ENCODE measurements around the gene DNA2.
"Not testable (repeated sequence)": the region's sequence is repeated elsewhere in the genome, so short reads cannot be mapped to it uniquely, and the experiment has no call there.

DNA2 gene, protein sequence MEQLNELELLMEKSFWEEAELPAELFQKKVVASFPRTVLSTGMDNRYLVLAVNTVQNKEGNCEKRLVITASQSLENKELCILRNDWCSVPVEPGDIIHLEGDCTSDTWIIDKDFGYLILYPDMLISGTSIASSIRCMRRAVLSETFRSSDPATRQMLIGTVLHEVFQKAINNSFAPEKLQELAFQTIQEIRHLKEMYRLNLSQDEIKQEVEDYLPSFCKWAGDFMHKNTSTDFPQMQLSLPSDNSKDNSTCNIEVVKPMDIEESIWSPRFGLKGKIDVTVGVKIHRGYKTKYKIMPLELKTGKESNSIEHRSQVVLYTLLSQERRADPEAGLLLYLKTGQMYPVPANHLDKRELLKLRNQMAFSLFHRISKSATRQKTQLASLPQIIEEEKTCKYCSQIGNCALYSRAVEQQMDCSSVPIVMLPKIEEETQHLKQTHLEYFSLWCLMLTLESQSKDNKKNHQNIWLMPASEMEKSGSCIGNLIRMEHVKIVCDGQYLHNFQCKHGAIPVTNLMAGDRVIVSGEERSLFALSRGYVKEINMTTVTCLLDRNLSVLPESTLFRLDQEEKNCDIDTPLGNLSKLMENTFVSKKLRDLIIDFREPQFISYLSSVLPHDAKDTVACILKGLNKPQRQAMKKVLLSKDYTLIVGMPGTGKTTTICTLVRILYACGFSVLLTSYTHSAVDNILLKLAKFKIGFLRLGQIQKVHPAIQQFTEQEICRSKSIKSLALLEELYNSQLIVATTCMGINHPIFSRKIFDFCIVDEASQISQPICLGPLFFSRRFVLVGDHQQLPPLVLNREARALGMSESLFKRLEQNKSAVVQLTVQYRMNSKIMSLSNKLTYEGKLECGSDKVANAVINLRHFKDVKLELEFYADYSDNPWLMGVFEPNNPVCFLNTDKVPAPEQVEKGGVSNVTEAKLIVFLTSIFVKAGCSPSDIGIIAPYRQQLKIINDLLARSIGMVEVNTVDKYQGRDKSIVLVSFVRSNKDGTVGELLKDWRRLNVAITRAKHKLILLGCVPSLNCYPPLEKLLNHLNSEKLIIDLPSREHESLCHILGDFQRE

DNA sequence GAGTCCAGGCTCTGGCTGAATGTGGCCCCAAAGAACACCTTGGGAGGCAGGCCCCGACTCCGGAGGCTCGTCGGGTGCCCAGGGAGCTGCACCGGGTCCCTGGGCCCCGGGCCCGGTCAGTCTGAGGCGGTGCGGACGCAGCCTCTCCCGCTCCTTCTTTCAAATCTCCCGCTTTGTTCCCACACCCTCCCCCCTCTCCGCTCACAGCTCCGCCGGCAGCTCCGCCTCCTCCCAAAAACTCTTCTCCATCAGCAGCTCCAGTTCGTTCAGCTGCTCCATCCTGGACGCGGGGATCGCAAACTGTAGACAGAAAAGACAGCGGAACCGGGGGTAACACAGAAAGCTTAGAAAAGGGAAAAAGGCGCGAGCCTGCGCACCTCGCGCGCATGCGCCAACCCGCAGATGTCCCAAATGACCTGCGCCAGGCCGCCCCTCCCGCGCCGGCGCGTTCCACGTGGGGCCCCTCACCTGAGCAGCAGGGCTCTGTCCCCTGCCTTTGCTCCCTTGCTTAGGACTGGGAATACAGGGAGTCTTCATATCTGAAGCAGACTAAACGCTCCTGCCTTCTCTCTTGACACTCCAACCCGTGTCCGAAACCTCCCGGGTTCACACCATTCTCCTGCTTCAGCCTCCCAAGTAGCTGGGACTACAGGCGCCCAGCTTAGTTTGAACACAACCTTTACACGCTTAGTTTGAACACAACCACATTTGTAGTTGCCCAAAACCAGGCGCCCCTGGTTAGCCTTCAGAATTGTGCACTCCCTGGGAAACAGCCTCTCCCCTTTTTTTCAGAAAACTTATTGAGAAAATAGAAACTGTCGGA lies at the start of gene DNA2:
DNA2 (minus strand) TSS at position 388 of the 823 bp plus-strand sequence; CDS start at position 279, 109 bp downstream.
- Mint-ChIP-seq H3K4me3 (peak within 1 kb of the TSS; percentile 93), H3K27ac (ENCODE audit: low read depth) (peak within 1 kb of the TSS; percentile 68), H3K9me3 (no peaks in the 10 kb centered on the region), H3K27me3 (no peaks in the 10 kb centered on the region), H3K36me3 (ENCODE audit: insufficient read depth) (peaks cover 4% of the 10 kb centered on the region), H3K4me1 (peaks cover 20% of the 10 kb centered on the region)
- DNase-seq (ENCODE audit: low spot score in 2 of 2): peak; percentile 40 to 53
- ATAC-seq (replicated peaks; ENCODE audit: extremely low read depth, poor library complexity, severe bottlenecking): peak; percentile 70

DNA sequence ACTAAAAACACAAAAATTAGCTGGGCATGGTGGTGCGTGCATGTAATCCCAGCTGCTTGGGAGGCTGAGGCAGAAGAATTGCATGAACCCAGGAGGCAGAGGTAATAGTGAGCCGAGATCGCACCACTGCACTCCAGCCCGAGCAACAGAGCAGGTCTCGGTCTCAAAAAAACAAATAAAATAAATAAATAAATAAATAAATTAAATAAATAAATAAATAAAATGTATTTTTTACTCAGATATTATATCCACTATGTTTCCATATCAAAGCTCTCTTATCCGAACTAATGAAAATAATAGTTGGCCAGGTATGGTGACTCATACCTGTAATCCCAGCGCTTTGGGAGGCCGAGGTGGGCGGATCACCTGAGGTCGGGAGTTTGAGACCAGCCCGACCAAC lies 46.8 kb upstream of the DNA2 start:
- H3K9me3 Mint-ChIP-seq; H3K27ac Mint-ChIP-seq (ENCODE audit: low read depth); H3K4me1 Mint-ChIP-seq; ATAC-seq (replicated peaks; ENCODE audit: extremely low read depth, poor library complexity, severe bottlenecking); DNase-seq (ENCODE audit: low spot score in 2 of 2); H3K4me3 Mint-ChIP-seq; H3K27me3 Mint-ChIP-seq: not testable (repeated sequence)
- peaks cover 32% of the 10 kb centered on the region for H3K36me3 Mint-ChIP-seq (ENCODE audit: insufficient read depth)

DNA sequence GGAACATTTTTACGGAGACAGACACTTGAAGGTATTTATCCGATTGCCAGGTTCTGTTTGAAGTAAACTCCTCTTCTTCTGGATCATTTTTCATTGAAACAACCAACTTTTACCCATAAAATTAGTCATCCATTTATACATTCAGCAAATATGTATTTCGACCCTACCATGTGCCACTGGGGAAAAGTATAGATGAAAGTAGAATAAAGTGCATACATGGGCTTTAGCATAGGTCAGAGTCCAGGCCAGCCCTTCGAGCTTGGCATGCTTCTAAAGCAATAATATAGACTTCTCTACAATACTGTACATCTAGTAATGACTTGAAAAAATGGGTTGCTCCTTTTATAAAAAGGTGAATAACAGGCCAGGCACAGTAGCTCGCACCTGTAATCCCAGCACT lies 45.4 kb upstream of the DNA2 start:
- no peak for ATAC-seq (replicated peaks; ENCODE audit: extremely low read depth, poor library complexity, severe bottlenecking)
- H3K27me3 Mint-ChIP-seq: no peaks in the 10 kb centered on the region
- H3K27ac Mint-ChIP-seq (ENCODE audit: low read depth): no peak overlapping the region
- no peaks in the 10 kb centered on the region for H3K4me1 Mint-ChIP-seq
- H3K4me3 Mint-ChIP-seq: no peak overlapping the region
- H3K9me3 Mint-ChIP-seq: no peaks in the 10 kb centered on the region
- peaks cover 29% of the 10 kb centered on the region for H3K36me3 Mint-ChIP-seq (ENCODE audit: insufficient read depth)
- no peak for DNase-seq (ENCODE audit: low spot score in 2 of 2)

DNA sequence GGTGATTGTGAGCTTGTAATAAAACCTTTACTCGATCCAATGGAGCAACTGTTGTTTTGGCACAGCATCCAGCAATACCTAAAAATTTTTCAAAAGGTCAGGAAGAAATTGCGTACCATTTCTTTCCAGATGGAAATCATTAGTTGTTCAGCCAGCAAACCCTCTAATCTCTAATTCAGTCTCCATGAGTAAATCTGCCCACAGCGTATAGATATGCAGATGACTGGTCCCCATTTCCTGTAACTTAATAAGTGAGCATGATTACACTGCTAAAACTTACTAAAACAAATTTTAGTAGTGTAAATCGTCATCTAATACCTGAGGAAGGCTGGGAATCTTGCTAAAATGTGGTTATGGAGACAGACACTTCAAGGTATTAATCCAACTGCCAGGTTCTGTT lies 45.0 kb upstream of the DNA2 start:
- Mint-ChIP-seq H3K4me3 (no peak overlapping the region), H3K4me1 (no peaks in the 10 kb centered on the region), H3K27ac (ENCODE audit: low read depth) (no peak overlapping the region), H3K27me3 (no peaks in the 10 kb centered on the region), H3K36me3 (ENCODE audit: insufficient read depth) (peaks cover 31% of the 10 kb centered on the region), H3K9me3 (no peaks in the 10 kb centered on the region)
- ATAC-seq (replicated peaks; ENCODE audit: extremely low read depth, poor library complexity, severe bottlenecking) (no peak), DNase-seq (ENCODE audit: low spot score in 2 of 2) (no peak)

DNA sequence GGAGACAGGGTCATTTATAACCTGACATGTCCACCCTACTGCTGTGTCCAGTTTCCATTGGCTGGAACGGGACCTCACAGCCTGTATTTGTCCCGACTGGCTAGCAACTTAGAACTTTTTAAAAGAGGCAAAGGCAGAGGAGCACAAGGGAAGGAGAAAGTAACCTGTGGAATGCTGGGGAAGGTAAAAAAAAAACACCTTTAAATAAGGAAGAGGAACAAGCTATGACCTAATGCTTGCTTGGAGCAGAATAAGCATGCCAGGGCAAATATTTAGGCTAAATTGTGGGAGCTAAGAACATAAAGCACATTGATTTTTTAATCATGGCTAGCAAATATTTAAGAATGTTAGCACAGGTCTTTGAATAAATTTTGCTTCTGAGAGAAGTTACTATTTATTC lies 44.4 kb upstream of the DNA2 start:
- not testable (repeated sequence) for ATAC-seq (replicated peaks; ENCODE audit: extremely low read depth, poor library complexity, severe bottlenecking); H3K27ac Mint-ChIP-seq (ENCODE audit: low read depth); H3K4me3 Mint-ChIP-seq; H3K9me3 Mint-ChIP-seq; H3K27me3 Mint-ChIP-seq; DNase-seq (ENCODE audit: low spot score in 2 of 2); H3K4me1 Mint-ChIP-seq
- H3K36me3 Mint-ChIP-seq (ENCODE audit: insufficient read depth): peaks cover 31% of the 10 kb centered on the region

DNA sequence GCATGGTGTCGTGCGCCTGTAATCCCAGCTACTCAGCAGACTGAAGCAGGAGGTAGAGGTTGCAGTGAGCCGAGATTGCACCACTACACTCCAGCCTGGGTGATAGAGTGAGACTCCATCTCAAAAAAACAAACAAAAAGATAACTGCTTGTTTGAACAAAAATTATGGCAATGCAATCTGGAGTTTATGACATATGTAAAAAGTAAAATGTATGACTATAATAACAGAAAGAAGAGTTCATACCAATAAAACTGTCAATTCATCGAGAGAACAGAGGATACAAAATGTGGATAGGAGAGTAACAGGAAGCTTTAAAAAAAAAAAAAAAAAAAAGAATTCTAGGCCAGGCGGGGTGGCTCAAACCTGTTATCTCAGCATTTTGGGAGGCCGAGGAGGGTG lies 36.3 kb upstream of the DNA2 start:
- Mint-ChIP-seq H3K4me1 (no peaks in the 10 kb centered on the region), H3K27me3 (no peaks in the 10 kb centered on the region)

DNA sequence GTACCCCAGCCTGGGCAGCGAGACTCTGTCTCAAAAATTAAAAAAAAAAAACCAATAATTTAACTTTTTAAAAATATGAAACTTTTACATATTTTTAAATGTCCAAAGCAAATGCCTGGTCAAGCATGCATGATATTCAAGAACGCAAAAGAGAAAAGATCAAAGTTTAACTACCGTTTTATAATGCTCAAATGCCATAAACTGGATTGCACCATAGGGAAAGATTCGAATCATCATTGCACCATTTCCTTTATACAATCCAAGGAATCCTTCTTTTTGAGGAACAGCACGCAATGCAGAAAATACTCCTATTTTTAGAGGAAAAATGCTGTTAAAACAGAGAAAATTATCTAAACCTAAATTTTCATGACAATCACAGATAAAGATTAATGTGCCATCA lies 34.6 kb upstream of the DNA2 start:
- peaks cover 1% of the 10 kb centered on the region for H3K4me1 Mint-ChIP-seq
- H3K9me3 Mint-ChIP-seq: no peaks in the 10 kb centered on the region
- DNase-seq (ENCODE audit: low spot score in 2 of 2) (no peak), ATAC-seq (replicated peaks; ENCODE audit: extremely low read depth, poor library complexity, severe bottlenecking) (no peak)
- no peak overlapping the region for H3K27ac Mint-ChIP-seq (ENCODE audit: low read depth)
- no peak overlapping the region for H3K4me3 Mint-ChIP-seq
- H3K36me3 Mint-ChIP-seq (ENCODE audit: insufficient read depth): peaks cover 26% of the 10 kb centered on the region
- H3K27me3 Mint-ChIP-seq: no peaks in the 10 kb centered on the region

More for the DNA sequence above, 36.3 kb upstream of the DNA2 start:
- Mint-ChIP-seq H3K27ac (ENCODE audit: low read depth) (no peak overlapping the region), H3K9me3 (no peaks in the 10 kb centered on the region), H3K4me3 (no peak overlapping the region), H3K36me3 (ENCODE audit: insufficient read depth) (peaks cover 22% of the 10 kb centered on the region)
- DNase-seq (ENCODE audit: low spot score in 2 of 2): no peak
- no peak for ATAC-seq (replicated peaks; ENCODE audit: extremely low read depth, poor library complexity, severe bottlenecking)

DNA sequence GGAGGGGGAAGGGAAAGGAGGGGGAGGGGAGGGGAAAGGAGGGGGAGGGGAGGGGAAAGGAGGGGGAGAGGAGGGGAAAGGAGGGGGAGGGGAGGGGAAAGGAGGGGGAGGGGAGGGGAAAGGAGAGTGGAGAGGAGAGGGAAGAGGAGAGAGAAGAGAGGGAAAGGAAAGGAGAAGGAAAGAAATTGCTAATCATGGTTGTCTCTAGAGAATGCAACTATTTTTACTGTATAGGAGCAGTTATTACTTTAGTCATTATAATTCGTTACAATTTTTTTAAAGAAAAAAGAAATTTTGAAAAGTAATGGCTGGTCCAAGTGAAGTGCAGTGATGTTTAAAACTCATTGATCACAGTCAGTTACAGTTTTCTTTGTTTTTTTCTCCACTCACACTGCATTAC lies 31.1 kb upstream of the DNA2 start:
- Mint-ChIP-seq H3K27ac (ENCODE audit: low read depth) (no peak overlapping the region), H3K9me3 (no peaks in the 10 kb centered on the region)

DNA sequence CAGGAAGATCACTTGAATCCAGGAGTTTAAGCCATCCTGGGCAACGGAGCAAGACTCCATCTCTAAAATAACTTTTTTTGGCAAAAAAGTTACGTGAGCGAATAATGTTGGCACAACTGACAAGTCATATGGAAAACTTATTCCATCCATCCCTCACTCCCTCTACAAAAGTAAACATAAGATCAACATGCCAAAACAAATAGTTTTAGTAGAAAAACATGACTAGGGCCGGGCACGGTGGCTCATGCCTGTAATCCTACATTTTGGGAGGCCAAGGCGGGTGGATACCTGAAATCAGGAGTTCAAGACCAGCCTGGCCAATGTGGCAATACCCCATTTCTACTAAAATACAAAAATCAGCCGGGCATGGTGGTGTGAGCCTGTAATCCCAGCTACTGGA lies 29.9 kb upstream of the DNA2 start:
- ATAC-seq (replicated peaks; ENCODE audit: extremely low read depth, poor library complexity, severe bottlenecking) (no peak), DNase-seq (ENCODE audit: low spot score in 2 of 2) (no peak)
- H3K27me3 Mint-ChIP-seq: no peaks in the 10 kb centered on the region
- peaks cover 6% of the 10 kb centered on the region for H3K4me1 Mint-ChIP-seq
- no peak overlapping the region for H3K4me3 Mint-ChIP-seq
- H3K36me3 Mint-ChIP-seq (ENCODE audit: insufficient read depth): peaks cover 44% of the 10 kb centered on the region
- H3K9me3 Mint-ChIP-seq: no peaks in the 10 kb centered on the region
- H3K27ac Mint-ChIP-seq (ENCODE audit: low read depth): peak overlapping the region; percentile 20

More for the DNA sequence above, 31.1 kb upstream of the DNA2 start:
- ATAC-seq (replicated peaks; ENCODE audit: extremely low read depth, poor library complexity, severe bottlenecking): no peak
- peaks cover 5% of the 10 kb centered on the region for H3K4me1 Mint-ChIP-seq
- H3K36me3 Mint-ChIP-seq (ENCODE audit: insufficient read depth): peaks cover 44% of the 10 kb centered on the region
- H3K4me3 Mint-ChIP-seq: no peak overlapping the region
- H3K27me3 Mint-ChIP-seq: no peaks in the 10 kb centered on the region
- DNase-seq (ENCODE audit: low spot score in 2 of 2): no peak

DNA sequence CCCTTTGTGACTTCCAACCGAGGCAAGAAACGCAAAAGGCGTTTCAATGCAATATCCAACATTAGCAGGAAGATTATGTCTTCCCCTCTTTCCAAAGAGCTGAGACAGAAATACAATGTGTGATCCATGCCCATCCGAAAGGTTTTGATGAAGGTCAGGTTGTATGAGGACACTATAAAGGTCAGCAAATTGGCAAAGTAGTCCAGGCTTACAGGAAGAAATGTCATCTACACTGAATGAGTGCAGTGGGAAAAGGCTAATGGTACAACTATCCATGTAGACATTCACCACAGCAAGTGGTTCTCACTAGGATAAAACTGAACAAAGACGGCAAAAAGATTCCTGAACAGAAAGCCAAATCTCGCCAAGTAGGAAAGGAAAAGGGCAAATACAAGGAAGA lies 27.8 kb upstream of the DNA2 start:
- no peak for ATAC-seq (replicated peaks; ENCODE audit: extremely low read depth, poor library complexity, severe bottlenecking)
- no peak overlapping the region for H3K27ac Mint-ChIP-seq (ENCODE audit: low read depth)
- H3K4me3 Mint-ChIP-seq: no peak overlapping the region

DNA sequence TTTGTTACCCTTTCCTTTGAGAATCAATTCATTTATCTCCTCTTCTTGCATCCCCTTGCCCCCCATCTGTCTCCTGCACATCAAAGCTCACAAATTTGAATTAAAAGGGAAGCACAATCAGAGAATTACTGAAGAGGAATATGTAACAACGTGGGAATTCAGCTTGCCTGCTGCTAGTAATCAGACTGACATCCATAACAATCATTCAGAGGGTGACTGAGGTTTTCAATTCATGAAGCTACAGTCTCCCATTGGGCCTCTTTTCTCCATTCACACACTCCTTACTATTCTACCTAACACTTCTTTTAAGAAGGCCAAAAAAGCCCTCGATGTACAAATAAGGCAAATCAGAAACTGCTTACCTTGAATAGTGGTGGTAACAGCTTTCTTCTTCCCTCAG lies 24.3 kb upstream of the DNA2 start:
- peaks cover 41% of the 10 kb centered on the region for H3K36me3 Mint-ChIP-seq (ENCODE audit: insufficient read depth)
- no peaks in the 10 kb centered on the region for H3K27me3 Mint-ChIP-seq
- DNase-seq (ENCODE audit: low spot score in 2 of 2) (no peak), ATAC-seq (replicated peaks; ENCODE audit: extremely low read depth, poor library complexity, severe bottlenecking) (no peak)
- H3K9me3 Mint-ChIP-seq: no peaks in the 10 kb centered on the region
- H3K4me3 Mint-ChIP-seq: no peak overlapping the region
- H3K27ac Mint-ChIP-seq (ENCODE audit: low read depth): no peak overlapping the region
- peaks cover 9% of the 10 kb centered on the region for H3K4me1 Mint-ChIP-seq

More for the DNA sequence above, 27.8 kb upstream of the DNA2 start:
- Mint-ChIP-seq H3K4me1 (peaks cover 13% of the 10 kb centered on the region), H3K27me3 (no peaks in the 10 kb centered on the region), H3K9me3 (no peaks in the 10 kb centered on the region), H3K36me3 (ENCODE audit: insufficient read depth) (peaks cover 38% of the 10 kb centered on the region)
- no peak for DNase-seq (ENCODE audit: low spot score in 2 of 2)

DNA sequence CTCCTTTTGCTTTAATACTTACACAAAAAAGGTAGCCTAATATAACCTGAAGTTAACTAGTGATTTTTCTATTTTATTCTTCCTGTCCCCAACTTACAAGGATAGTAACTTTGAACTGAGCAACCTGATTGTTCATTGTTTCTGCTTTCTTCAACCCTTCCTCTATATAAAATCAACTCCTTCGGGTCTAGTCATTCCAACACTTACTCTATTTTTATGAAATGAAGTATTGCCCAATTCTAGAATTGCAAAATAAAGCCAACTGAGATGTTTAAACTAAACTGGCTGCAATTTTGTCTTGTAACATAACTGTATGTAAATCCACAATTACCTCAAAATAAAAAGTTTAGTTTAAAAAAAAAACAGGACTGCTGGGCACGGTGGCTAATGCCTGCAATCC lies 20.3 kb upstream of the DNA2 start:
- no peaks in the 10 kb centered on the region for H3K27me3 Mint-ChIP-seq
- no peaks in the 10 kb centered on the region for H3K9me3 Mint-ChIP-seq
- peaks cover 8% of the 10 kb centered on the region for H3K4me1 Mint-ChIP-seq
- no peak overlapping the region for H3K27ac Mint-ChIP-seq (ENCODE audit: low read depth)
- no peak overlapping the region for H3K4me3 Mint-ChIP-seq
- peaks cover 46% of the 10 kb centered on the region for H3K36me3 Mint-ChIP-seq (ENCODE audit: insufficient read depth)
- no peak for DNase-seq (ENCODE audit: low spot score in 2 of 2)
- ATAC-seq (replicated peaks; ENCODE audit: extremely low read depth, poor library complexity, severe bottlenecking): no peak

Data from central memory CD8-positive, alpha-beta T cell (primary cell).